ENCODE measurements around the gene MED8.

DNA sequence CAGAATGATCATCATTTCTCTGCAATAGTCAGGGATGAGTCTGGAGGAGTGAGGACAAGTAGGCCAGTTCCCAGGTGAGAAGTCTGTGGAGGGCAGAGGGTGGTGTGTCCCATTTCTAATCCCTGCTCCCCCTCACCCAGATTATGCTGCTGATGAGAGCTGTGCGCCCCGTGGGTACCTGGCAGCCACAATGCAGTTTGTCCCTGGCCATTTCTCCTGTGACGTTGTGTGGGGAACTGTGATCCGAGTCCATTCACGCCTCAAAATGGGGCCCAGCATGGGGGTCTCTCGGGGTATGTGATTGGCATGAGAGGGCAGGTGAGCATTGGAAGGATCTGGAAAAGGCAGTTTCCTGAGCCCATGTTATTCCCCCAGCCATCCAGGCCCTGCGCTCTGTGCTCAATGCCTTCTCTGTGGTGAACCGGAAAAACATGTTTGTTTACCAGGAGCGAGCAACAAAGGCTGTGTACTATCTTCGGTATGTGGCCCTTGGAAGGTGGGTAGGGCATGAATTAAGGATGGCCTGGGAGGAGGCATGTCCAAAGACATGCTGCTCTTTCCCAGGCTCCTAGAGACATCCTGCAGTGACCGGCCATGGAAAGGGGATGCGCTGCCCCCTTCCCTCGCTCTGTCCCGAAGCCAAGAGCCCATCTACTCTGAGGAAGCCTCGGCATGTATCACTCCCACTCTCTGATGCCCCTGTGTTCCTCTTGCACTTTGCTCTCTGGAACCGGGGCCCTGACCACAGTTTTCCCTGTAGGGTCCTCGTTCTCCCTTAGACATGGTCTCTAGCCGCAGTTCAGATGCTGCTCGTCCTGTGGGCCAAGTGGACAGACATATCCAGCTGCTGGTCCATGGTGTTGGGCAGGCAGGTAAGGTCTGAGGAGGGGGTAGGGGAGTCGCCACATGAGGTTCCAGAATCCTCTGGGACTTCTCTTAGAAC lies 47.7 kb upstream of the MED8 start:
- TF ChIP-seq, protein P1, sequence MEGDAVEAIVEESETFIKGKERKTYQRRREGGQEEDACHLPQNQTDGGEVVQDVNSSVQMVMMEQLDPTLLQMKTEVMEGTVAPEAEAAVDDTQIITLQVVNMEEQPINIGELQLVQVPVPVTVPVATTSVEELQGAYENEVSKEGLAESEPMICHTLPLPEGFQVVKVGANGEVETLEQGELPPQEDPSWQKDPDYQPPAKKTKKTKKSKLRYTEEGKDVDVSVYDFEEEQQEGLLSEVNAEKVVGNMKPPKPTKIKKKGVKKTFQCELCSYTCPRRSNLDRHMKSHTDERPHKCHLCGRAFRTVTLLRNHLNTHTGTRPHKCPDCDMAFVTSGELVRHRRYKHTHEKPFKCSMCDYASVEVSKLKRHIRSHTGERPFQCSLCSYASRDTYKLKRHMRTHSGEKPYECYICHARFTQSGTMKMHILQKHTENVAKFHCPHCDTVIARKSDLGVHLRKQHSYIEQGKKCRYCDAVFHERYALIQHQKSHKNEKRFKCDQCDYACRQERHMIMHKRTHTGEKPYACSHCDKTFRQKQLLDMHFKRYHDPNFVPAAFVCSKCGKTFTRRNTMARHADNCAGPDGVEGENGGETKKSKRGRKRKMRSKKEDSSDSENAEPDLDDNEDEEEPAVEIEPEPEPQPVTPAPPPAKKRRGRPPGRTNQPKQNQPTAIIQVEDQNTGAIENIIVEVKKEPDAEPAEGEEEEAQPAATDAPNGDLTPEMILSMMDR (IDR thresholded peaks at IDR 0.05): no peak
- TF ChIP-seq POLR2A (IDR thresholded peaks at IDR 0.05): no peak
